HG03060 (cell line): Measurements from ENCODE around the gene PAMR1.
"Not testable (repeated sequence)": the region's sequence is repeated elsewhere in the genome, so short reads cannot be mapped to it uniquely, and the experiment has no call there.

Experiments
- ATAC-seq: cut with Tn5 transposase; IDR thresholded peaks from one replicate; pipeline ENCODE4 v1.9.1; 2021; ENCODE audit warnings: low read depth, moderate number of reproducible peaks; ENCODE audit not compliant: unreplicated experiment

The PAMR1 gene, protein sequence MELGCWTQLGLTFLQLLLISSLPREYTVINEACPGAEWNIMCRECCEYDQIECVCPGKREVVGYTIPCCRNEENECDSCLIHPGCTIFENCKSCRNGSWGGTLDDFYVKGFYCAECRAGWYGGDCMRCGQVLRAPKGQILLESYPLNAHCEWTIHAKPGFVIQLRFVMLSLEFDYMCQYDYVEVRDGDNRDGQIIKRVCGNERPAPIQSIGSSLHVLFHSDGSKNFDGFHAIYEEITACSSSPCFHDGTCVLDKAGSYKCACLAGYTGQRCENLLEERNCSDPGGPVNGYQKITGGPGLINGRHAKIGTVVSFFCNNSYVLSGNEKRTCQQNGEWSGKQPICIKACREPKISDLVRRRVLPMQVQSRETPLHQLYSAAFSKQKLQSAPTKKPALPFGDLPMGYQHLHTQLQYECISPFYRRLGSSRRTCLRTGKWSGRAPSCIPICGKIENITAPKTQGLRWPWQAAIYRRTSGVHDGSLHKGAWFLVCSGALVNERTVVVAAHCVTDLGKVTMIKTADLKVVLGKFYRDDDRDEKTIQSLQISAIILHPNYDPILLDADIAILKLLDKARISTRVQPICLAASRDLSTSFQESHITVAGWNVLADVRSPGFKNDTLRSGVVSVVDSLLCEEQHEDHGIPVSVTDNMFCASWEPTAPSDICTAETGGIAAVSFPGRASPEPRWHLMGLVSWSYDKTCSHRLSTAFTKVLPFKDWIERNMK

DNA sequence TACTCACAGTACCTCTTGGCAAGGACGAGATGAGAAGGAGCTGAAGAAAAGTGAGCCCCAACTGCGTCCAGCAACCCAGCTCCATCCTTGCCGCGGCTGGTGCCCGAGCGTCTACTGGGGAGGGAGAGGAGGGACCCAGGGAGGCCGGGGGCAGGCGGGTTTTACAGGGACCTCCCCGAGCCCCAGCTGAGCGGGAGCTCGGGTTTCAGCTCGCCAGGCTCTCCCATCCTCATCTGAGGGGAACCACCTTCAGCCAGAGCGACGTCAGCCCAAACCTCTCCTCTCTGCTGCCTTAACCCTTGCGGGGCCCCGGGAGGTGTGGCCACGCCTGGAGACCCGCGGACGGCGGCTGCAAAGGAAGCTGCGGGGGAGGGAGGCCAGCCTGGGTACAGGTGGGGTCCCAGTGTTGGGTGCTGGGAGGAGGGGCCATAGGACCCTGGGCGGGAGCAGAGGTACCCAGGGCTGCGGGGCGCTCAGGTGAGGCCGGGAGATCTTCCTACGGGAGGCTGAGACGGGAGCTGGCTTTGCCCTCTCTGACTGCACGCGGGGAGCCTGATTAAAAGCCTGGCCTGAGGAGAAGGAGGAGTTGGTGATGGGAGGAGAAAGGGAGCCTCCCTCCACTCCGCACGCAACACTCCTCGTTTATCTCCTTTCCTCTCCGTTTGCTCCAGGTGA lies at the start of gene PAMR1:
TSS of gene PAMR1 (minus strand) at position 116 of the 675 bp plus-strand sequence. CDS start at position 85, 31 bp downstream.
- ATAC-seq: no peak

DNA sequence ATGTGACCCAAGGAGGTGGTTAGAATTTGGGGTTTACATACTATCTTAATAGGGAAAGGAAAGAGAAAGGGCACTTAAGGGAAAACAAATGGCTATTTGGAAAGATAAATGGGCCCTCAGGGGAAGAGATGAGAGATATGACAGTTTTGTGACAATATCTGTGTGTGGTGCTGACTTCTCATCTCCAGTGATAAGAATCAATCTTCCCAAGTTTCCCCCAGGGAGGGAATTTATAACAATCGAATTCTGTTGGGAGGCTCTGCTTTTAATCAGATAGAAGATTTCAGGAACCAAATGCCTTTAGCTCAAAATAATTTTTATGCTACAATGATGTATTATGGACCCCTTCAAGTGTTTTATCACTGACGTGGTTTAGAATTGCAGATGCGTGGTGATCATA lies 46.3 kb upstream of the PAMR1 start:
- no peak for ATAC-seq

DNA sequence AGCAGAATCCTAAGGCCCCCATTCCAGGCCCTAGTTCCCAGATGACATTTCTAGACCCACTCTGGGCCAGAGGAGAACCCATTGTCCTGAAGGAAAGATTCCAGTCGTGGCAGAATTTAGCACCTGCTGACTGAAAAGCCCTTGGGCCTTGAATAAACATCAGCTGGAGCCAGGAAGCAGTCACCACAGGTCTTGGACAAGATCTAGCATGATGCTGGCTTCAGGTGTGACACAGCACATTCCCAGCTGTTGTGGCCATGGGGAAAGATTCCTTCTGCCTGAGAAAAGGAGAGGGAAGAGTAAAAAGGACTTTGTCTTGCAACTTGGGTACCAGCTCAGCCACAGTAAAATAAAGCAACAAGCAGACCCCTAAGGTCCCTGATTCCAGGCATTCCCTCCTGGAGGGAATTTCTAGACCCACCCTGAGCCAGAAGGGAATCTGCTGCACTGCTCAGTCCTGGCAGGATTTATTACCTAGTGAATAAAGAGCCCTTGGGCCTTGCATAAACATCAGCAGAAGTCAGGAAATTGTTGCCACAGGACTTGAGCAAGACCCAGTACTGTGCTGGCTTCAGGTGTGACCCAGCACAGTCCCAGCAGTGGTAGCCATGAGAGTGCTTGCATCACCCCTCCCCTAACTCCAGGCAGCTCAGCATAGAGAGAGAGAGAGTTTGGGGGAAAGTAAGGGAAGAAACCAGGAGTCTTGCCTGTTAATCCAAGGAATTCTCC lies 42.5 kb upstream of the PAMR1 start:
- ATAC-seq: no peak

DNA sequence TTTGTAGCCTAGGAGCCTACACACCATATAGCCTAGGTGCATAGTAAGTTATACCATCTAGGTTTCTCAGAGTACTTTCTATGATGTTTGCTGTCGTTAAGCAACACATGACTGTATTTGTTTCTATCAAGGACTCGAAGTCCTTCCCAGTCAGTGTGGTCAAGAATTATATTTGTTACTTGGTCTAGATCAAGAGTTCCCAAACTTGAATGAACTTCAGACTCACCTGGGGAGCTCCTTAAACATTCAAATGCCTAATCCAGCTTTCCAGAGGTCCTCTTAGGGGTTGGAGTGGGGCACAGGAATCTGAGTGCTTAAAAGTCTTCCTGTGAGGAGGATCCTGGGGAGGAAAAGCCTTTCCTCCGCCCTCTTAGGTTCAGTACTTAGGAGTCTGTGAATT lies 41.5 kb upstream of the PAMR1 start:
- no peak for ATAC-seq

DNA sequence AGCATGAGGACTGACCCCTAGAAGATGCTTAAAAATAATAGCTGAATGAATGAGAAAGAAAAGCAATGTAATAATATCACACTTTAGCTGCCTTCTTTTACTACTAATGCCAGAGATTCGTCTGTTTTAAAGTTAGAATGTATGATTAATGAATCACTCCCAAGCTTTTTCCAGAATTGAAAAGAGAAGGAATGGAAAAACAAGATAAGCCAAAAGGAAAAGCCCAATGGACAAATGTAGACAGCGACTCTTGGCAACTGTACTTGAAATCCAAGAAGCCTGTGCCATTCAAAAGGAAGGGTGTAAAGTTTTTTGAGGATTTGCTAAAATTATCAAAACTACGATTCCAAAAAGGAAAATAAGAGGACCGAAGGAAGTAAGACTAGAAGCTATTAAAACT lies 40.8 kb upstream of the PAMR1 start:
- ATAC-seq: no peak

DNA sequence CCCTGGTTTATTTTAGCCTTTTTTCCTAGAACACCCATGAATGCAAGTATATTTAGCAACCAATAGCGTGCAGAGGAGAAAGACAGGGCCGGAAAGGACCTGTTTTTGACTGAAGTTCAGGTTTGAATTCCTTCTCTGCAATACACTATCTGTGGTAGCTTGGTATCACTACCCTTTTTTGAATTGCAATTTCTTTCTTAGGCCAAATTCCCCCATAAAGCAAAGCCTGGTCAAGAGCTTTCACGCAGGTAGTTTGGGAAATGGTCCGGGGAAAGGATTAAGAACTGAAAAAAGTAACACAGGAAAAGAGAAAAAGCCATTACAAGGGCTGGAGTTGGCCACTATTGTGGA lies 38.8 kb upstream of the PAMR1 start:
- no peak for ATAC-seq

DNA sequence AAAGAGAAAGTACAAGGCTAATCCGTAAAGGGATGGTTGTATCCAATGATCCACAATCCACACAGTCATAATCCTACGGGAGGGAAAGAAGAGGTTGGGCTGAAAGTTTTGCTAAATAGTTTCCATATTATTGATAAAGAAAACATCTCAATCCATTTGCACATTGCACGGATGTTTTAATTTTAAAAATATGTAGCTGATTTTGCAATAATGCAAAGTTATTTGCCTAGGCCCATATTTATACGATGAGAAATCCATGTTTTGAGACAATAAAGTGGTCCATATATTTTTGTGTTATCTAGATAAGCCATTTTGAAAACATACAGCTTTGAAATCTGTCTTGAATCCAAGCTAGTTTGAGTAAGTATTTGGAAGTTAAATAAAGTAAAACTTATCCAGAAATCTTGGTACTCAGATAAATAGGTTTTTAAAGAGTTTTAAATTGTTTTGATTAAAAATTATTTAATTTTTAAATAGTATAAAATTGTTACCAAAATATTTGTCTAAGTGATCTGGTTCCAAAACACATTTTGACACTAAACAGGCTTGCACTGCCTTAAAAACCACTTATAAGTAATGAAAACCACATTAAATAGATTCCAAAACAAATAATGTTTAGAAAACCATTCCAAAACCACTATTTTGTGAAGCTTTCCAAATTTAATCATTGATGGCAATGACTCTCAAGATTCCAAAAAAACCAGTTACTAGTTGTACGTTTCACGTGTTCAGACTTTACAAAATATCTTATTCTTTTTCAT lies 38.2 kb upstream of the PAMR1 start:
- ATAC-seq: no peak

DNA sequence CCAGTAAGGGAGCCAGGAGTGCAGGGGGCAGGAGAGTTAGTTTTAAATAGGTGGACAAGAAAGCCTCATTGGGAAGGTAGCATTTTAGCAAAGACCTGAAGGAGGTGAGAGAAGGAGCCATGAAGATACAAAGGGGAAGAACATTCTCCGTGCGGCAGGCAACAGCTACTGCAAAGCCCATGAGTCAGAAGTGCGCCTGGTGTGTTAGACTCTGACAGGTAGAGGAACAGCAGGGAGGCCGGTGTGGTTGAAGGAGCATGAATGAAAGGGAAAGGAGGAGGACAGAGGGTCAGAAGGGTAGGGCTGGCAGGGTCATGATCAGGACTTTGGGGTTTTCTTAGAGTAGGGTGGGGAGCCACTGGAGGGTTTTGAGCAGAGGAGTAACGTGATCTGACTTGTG lies 34.5 kb upstream of the PAMR1 start:
- no peak for ATAC-seq

DNA sequence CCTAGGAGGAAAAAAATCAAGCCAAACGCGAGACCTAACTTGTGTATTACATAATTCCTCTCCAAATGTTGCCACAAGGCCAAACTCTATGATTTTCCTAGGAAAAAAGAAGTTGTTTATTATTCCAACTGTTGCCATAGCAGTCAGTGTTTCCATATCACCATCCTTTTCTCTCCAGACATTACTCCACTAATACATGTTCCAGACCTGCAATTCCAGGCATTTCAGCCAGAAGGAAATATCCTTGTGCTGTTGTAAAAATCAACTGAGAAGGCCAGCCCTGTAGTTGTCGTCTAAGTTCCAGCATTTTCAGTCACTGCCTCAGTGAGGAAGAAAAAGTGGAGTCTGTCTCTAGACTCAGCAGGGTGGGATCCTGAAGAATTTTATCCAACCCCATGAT lies 33.1 kb upstream of the PAMR1 start:
- ATAC-seq: no peak

DNA sequence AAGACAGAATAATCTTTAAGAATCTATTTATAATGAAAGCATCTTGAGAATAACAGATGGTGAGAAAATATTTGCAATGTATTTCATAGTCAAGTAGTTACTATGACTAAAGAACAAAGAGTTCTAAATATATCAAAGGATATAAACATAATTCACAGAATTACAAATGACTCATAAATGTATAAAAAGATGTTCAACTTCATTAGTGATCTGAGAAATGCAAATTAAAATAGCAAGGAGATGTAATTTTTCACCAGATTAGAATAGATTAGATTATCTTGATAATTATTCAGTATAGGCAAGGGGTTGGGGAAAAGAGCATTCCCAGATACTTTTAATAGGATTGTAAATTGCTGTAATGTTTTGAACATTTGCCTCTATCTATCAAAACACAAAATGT lies 30.1 kb upstream of the PAMR1 start:
- no peak for ATAC-seq

DNA sequence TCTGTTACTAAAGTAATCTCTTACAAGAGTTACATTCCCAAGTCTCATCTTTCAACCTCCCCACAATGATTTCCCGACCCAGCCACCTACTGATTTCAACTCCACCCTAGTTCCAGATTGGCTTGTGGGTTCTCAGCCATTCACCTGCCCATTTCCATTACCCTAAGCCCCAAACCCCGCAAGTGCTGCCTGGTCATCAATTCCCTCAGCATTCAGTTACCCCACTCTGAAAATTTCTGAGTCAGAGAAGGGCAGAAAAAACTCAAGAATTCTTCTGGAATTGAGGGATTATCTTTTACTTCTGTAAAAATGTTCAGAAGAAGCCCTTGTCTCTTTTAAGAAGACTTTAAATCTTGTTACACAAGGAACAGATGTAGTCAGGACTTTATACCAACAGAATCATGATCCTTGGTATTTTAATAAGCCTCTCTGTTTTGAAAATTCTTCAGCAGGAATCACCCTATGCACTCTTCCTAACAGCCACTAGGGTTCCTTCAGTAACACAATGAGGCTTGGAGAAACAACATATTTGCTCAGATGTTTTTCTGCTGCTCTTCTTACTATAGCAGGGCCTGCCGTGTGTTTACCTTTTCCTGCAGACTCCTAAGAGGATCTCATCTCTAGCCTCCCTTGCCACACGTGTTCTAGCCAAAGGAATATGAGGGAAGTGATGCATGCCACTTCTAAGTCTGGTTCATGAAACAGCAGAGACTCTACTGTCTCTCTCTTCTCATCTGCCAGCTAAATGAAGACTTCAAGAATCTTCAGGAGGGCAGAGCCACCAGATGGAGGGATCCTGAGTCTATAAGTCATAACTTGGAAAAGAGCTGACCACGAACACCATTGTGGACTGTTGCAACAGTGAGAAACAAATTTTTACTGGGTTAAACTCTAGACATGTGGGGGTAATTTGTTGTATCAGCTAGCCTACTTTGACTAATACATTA lies 29.3 kb upstream of the PAMR1 start:
- no peak for ATAC-seq

DNA sequence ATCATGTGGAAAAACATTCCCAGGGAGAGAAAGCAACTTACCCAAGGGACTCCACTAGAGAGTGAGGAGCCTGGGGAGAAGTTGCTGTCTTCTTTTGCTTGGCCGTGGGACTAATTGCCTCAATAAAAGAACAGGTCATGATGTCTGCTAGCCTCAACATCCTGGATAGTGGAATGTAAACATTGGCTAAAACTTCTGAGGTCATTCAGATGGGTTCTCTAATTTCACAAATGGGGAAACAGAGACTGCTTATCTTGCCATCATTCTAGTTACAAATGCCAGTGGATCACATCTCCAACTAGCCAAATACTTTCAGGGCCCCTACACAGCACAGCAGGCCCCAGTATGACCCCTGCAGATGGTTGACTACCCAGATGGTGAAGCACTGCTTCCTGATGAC lies 28.4 kb upstream of the PAMR1 start:
- no peak for ATAC-seq

DNA sequence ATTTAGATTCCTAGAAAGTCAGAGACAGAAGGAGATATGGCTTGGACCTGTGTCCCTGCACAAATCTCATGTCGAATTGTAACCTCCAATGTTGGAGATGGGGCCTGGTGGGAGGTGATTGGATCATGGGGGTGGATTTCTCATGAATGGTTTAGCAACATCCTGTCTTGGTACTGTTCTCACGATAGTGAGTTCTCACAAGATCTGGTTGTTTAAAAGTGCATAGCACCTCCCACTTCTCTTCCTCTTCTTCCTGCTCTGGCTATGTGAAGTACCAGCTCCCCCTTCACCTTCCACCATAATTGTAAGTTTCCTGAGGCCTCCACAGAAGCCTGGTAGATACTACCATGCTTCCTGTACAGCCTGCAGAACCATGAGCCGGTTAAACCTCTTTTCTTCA lies 27.6 kb upstream of the PAMR1 start:
- ATAC-seq: no peak

DNA sequence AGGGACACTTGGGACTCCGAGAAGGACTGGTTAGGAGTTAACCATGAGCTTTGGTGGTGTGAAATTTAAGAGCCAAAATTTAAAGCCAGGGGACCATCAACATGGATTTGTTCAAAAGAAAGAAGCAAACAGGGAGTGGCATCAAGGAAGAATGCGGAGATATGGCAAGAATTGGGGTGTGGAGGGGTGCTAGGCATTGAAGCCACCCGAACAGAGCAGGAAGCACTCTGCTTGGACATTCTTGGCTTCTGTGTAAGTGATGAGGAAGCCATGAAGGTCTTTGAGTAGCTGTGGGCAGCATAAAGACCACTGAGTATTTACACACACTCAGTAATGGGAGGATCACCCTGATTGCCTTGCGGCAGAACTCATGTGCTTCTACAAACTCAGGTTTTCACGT lies 27.2 kb upstream of the PAMR1 start:
- no peak for ATAC-seq

DNA sequence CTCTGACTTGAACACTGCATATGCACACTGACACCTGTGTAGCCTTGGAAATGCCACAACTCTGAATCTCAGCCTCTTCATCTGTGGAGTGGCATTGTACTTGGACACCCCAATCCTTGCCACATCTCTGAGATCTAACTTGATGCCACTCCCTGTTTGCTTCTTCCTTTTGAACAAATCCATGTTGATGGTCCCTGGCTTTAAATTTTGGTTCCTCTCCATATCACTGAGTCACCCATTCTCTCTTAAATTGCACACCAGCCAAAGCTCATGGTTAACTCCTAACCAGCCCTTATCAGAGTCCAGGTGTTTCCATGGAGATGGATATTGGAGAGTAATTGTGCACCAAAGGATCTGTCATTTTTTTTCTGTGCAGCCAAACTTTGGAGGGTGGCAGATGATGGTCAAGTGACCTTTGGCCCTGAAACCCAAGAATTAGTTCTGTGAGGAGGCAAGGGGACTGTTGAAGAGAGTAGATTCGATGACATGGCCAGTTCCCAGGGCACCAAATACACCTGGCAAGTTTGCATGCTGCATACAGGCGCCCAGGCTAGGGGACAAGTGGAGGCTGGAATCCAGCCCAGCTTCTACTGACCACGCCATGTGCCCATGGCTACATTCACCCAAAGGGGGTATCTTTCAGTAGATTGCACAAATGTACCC lies 25.1 kb upstream of the PAMR1 start:
- no peak for ATAC-seq

DNA sequence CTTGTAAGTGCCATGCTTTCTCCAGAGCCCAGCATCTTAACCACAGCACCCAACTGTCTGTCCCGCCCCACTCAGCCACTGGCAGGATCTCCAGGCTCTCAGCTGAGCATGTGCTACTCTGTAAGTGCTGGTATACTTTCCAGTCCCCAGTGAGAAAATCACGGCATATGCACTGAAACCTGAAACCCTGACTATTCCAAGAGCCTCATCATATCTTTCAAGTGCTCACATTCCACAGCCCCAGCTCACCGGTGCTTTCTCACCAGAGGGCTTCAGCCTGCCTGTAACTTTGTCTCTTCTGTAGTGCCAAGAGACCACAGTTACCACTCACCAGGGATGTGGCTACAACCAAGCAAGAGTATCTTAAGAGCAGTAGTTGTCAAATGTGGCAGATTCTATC lies 24.4 kb upstream of the PAMR1 start:
- ATAC-seq: no peak

DNA sequence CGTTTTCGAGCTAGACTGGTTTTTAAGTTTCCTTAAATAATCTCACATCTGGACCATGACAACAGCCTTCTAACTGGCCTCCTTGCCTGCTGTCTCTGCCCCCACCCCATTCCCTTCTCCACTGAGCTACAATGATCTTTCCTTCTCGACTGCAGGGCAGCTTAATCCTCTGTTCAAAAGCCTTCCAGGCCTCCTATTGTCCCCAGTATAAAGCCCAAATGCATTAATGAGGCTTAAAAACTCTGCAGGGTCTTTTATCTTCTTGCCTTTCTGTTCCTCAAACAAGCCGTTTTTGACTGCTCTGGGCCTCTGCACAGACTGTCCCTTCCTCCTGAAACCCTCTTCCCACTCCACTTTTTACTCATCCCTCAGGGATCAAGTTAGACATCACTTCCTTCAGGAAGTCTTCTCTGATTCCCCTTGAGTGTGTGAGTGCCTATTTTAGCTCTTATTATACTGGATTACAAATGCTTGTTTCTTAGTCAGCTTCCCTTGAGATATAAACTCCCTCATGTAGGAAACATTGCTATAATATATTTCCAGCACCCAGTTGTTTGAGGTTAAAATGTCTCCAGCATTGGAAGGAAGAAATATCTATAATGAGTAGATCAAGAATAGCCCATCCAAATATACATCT lies 23.6 kb upstream of the PAMR1 start:
- ATAC-seq: no peak

DNA sequence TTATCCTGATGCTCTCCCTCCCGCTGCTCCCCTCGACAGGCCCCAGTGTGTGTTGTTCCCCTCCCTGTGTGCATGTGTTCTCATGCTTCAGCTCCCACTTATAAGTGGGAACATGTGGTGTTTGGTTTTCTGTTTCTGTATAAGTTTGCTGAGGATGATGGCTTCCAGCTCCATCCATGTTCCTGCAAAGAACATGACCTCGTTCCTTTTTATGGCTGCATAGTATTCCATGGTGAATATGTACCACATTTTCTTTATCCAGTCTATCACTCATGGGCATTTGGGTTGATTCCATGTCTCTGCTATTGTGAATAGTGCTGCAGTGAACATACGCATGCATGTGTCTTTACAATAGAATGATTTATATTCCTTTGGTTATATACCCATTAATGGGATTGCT lies 22.6 kb upstream of the PAMR1 start:
- not testable (repeated sequence) for ATAC-seq
